COR-L47 (cell line): Measurements from ENCODE around the gene SLC2A13.
"Not testable (repeated sequence)": the region's sequence is repeated elsewhere in the genome, so short reads cannot be mapped to it uniquely, and the experiment has no call there.

ENCODE experiments used
- DNase-seq: peaks from one replicate; lab custom pipeline; 2025; lab: John Stamatoyannopoulos, UW

SLC2A13 gene

GRCh38 chr12:39807043-39807442 lies 298.8 kb downstream of the SLC2A13 start:
- DNase-seq, result peak; percentile 21

GRCh38 chr12:39805651-39806050 lies 300.2 kb downstream of the SLC2A13 start:
- DNase-seq, result peak; percentile 63

GRCh38 chr12:39804898-39805297 lies 301.0 kb downstream of the SLC2A13 start:
- no peak for DNase-seq

- DNase-seq, result no peak
Measured at GRCh38 chr12:39804479-39804878, 301.4 kb downstream of the SLC2A13 start.

- DNase-seq, result no peak
Measured at GRCh38 chr12:39803151-39803550, 302.7 kb downstream of the SLC2A13 start.

- DNase-seq, result no peak
Measured at GRCh38 chr12:39798977-39799376, 306.9 kb downstream of the SLC2A13 start.

- DNase-seq, result no peak
Measured at GRCh38 chr12:39798429-39798828, 307.5 kb downstream of the SLC2A13 start.

GRCh38 chr12:39795481-39795880 lies 310.4 kb downstream of the SLC2A13 start:
- no peak for DNase-seq

GRCh38 chr12:39792938-39793337 lies 312.9 kb downstream of the SLC2A13 start:
- no peak for DNase-seq

GRCh38 chr12:39788239-39788638 lies 317.6 kb downstream of the SLC2A13 start:
- no peak for DNase-seq

- not testable (repeated sequence) for DNase-seq
Measured at GRCh38 chr12:39785814-39786213, 320.1 kb downstream of the SLC2A13 start.

- no peak for DNase-seq
Measured at GRCh38 chr12:39782026-39782545, 323.8 kb downstream of the SLC2A13 start.

- peak; percentile 68 for DNase-seq
Measured at GRCh38 chr12:39780913-39781446, 324.9 kb downstream of the SLC2A13 start.

GRCh38 chr12:39780411-39780912 lies 325.4 kb downstream of the SLC2A13 start:
- no peak for DNase-seq

GRCh38 chr12:39779768-39780340 lies 326.0 kb downstream of the SLC2A13 start:
- no peak for DNase-seq

GRCh38 chr12:39777465-39777864 lies 328.4 kb downstream of the SLC2A13 start:
- DNase-seq, result no peak

- no peak for DNase-seq
Measured at GRCh38 chr12:39773266-39773665, 332.6 kb downstream of the SLC2A13 start.

GRCh38 chr12:39772821-39773259 lies 333.0 kb downstream of the SLC2A13 start:
- DNase-seq, result no peak

- no peak for DNase-seq
Measured at GRCh38 chr12:39771456-39771855, 334.4 kb downstream of the SLC2A13 start.

GRCh38 chr12:39764944-39765560 lies 340.8 kb downstream of the SLC2A13 start:
- DNase-seq, result peak; percentile 44

GRCh38 chr12:39763890-39764169 lies 342.1 kb downstream of the SLC2A13 start:
- DNase-seq, result no peak

GRCh38 chr12:39763071-39763889 lies 342.6 kb downstream of the SLC2A13 start:
- DNase-seq, result no peak

GRCh38 chr12:39755478-39755877 lies 350.4 kb downstream of the SLC2A13 start:
- DNase-seq, result no peak
